ENCODE measurements around the gene ZNF398.

- TF ChIP-seq CTCF (IDR thresholded peaks at IDR 0.05; ENCODE audit: low read depth, low read length) (no peak), EZH2phosphoT487 (IDR thresholded peaks at IDR 0.05; ENCODE audit: low read depth) (no peak)
Measured at GRCh38 chr7:149156898-149157297, 9.6 kb downstream of the ZNF398 start.

All from OCI-LY3 (cell line).